Pancreas (tissue), 10 donors: Measurements from ENCODE around the gene CNTN5. TPM values are rescaled to one million over a fixed set of nuclear protein-coding genes. Genes with fewer than 3 reads are reported as not detected.

Experiments used
- ATAC-seq, 4 donors: fragments of 200-7000 bp; cut with Tn5 transposase; one replicate each; pipeline versions ENCODE4 v1.8.0 to v1.9.1; 2020; ENCODE audit warnings: mild to moderate bottlenecking in 4 of 4, moderate library complexity in 4 of 4
- DNase-seq, 6 donors: peaks; one replicate each; pipeline ENCODE4 v3.0.0-alpha.2; 2020
- FAIRE-seq: peaks from 2 replicates; lab custom pipeline; 2012; peaks lifted over from hg19 to GRCh38; lab: Jason Lieb, UNC
- H3K27ac ChIP-seq, 4 donors: fragments of 200-600 bp; sonication (generic); 1 replicate in 3 of 4; 2 replicates in 1 of 4; pipeline versions ENCODE4 v1.5.0 to v1.8.0; 2020
- H3K27me3 ChIP-seq, 4 donors: fragments of 200-600 bp; one replicate each; pipeline ENCODE4 v1.8.0; 2021
- H3K36me3 ChIP-seq, 3 donors: fragments of 200-600 bp; sonication (generic) in 1 of 3; one replicate each; pipeline versions ENCODE4 v1.5.0 to v1.8.0; 2020 to 2021
- H3K4me1 ChIP-seq, 3 donors: fragments of 200-600 bp; one replicate each; pipeline ENCODE4 v1.8.0; 2021
- H3K4me3 ChIP-seq, 4 donors: fragments of 200-600 bp; sonication (generic) in 2 of 4; one replicate each; pipeline versions ENCODE4 v1.5.0 to v1.8.0; 2020 to 2021
- H3K9me3 ChIP-seq, 4 donors: fragments of 200-600 bp; one replicate each; pipeline ENCODE4 v1.8.0; 2021
- CTCF ChIP-seq, 4 donors: fragments of 200-600 bp; sonication (generic) in 3 of 4; IDR thresholded peaks; one replicate each; pipeline versions ENCODE4 v1.5.0 to v1.8.0; 2021; ENCODE audit warnings: antibody characterized with exemption in 4 of 4
- WGBS, 2 donors: extraction: QIAGEN DNeasy Blood & Tissue Kit; methylation state at CpG; one replicate each; pipeline ENCODE4 v1.1.7; 2013; 5-methylcytosine and 5-hydroxymethylcytosine counted together
- intact Hi-C, 3 donors: fragments of 100-400 bp; cut with DNase I; formaldehyde crosslinking; loops; one replicate each; pipeline versions ENCODE4 v1.11.1 to v1.14.2; 2022
- polyA plus RNA-seq, 2 donors: library from polyadenylated mRNA; stranded (reverse); fragments of 200-250 nt; gene quantifications; one replicate each; pipeline ENCODE4 v1.2.3, GENCODE V29; 2013
- total RNA-seq, 6 donors: library from RNA; stranded (reverse); fragmentation: NEBNext Ultra II Directional in 4 of 6; extraction: Animal tissue kit (Norgen Biotek cat#: 25700) in 4 of 6; gene quantifications; one replicate each; pipeline versions ENCODE4 v1.2.1 to v1.2.4, GENCODE V29; 2021 to 2023
- donor health status: healthy with polysubstance abuse.
- donor health status: DM: no; HTN: no; CAD: no; lungs with moderate emphysema.
- donor health status: DM: no; HTN: no; CAD: no.
- donor health status: control.
- donor health status: control.
- donor health status: Bipolar disorder and iron deficiency.
- donor health status: DM: yes; HTN: yes; CAD: no.
- donor health status: DM: no; HTN: no; CAD: no.
- donor health status: DM: no; HTN: no; CAD: no.
- donor health status: DM: yes; HTN: yes; CAD: no.

The CNTN5 gene
- total and polyA plus RNA-seq, 8 donors = 0.11 to 1.2 (median 0.58) TPM

- FAIRE-seq (no peak), DNase-seq (peak in 3 of 6 donors; percentile 10 to 58 (median 17)), ATAC-seq (peak; percentile 31 to 91 (median 79))
- no peak overlapping the region for H3K27ac ChIP-seq
- peak overlapping the region in 2 of 4 donors; percentile 33 to 40 for H3K4me3 ChIP-seq
- no peaks in the 10 kb centered on the region for H3K36me3 ChIP-seq
- H3K9me3 ChIP-seq = no peaks in the 10 kb centered on the region
- H3K4me1 ChIP-seq = no peaks in the 10 kb centered on the region
- no peaks in the 10 kb centered on the region for H3K27me3 ChIP-seq
- intact Hi-C loops = no loop called here
- WGBS, 2 donors = 8 to 10% methylated on average over 8 of the region's 8 CpGs
- no peak for TF ChIP-seq CTCF (IDR thresholded peaks at IDR 0.05)
Measured at GRCh38 chr11:99069856-99070444, 49.2 kb downstream of the CNTN5 start.

- no peak for DNase-seq
- Histone ChIP-seq H3K27ac (no peak overlapping the region), H3K27me3 (no peaks in the 10 kb centered on the region), H3K4me1 (no peaks in the 10 kb centered on the region), H3K9me3 (no peaks in the 10 kb centered on the region), H3K4me3 (no peak overlapping the region), H3K36me3 (no peaks in the 10 kb centered on the region)
- no peak for TF ChIP-seq CTCF (IDR thresholded peaks at IDR 0.05)
- 40 to 50% methylated on average over 3 of the region's 3 CpGs for WGBS, 2 donors
- intact Hi-C loops = no loop called here
- FAIRE-seq = no peak
- no peak for ATAC-seq
Measured at GRCh38 chr11:99079576-99079975, 58.8 kb downstream of the CNTN5 start.

GRCh38 chr11:99080154-99080553 is 59.4 kb downstream of the CNTN5 start:
- Histone ChIP-seq H3K27ac (no peak overlapping the region), H3K4me3 (no peak overlapping the region), H3K4me1 (no peaks in the 10 kb centered on the region), H3K9me3 (no peaks in the 10 kb centered on the region), H3K36me3 (no peaks in the 10 kb centered on the region), H3K27me3 (no peaks in the 10 kb centered on the region)
- DNase-seq (no peak), ATAC-seq (peak in 2 of 4 donors; percentile 63 to 71), FAIRE-seq (no peak)
- TF ChIP-seq CTCF (IDR thresholded peaks at IDR 0.05) = no peak
- 53 to 64% methylated on average over 5 of the region's 5 CpGs for WGBS, 2 donors
- intact Hi-C loops = no loop called here

- FAIRE-seq = no peak
- ATAC-seq = no peak
Measured at GRCh38 chr11:99098258-99098657, 77.5 kb downstream of the CNTN5 start.

More at GRCh38 chr11:99098258-99098657, 77.5 kb downstream of the CNTN5 start:
- TF ChIP-seq CTCF (IDR thresholded peaks at IDR 0.05) = no peak
- Histone ChIP-seq H3K9me3 (no peaks in the 10 kb centered on the region), H3K27me3 (no peaks in the 10 kb centered on the region), H3K4me3 (no peak overlapping the region), H3K4me1 (no peaks in the 10 kb centered on the region), H3K27ac (no peak overlapping the region), H3K36me3 (no peaks in the 10 kb centered on the region)
- intact Hi-C loops = no loop called here
- no peak for DNase-seq
- 57 to 69% methylated on average over 6 of the region's 6 CpGs for WGBS, 2 donors
